GM12878 (cell line): ENCODE results near the gene ELAVL3. TPM values are rescaled to one million over a fixed set of nuclear protein-coding genes. Genes with fewer than 3 reads are reported as not detected.
A peak's percentile ranks its signal among the peaks of the same experiment; 100 is the strongest.

Experiments used
- ATAC-seq: fragments of 200-7000 bp; cut with Tn5 transposase; 3 replicates; pipeline ENCODE4 v1.9.1; 2020; ENCODE audit warnings: mild to moderate bottlenecking, moderate library complexity
- BruUV-seq: library from RNA; stranded (reverse); fragments of 400-500 nt; replicated peaks from 2 replicates; lab custom pipeline; 2021; lab: Mats Ljungman, UMichigan
- CTCF ChIA-PET: fragments of 300-600 bp; sonication (Branson Sonifier 250); formaldehyde crosslinking; extraction: SDS; loops from one replicate; lab custom pipeline; 2021; ENCODE audit warnings: inconsistent platforms; lab: Yijun Ruan, JAX
- POLR2A ChIA-PET: fragments of 350-600 bp; formaldehyde crosslinking; extraction: SDS; loops from one replicate; lab custom pipeline; 2021; ENCODE audit warnings: inconsistent platforms; lab: Charles Lee
- RAD21 ChIA-PET: fragments of 300-600 bp; sonication (Branson Sonifier 250); formaldehyde crosslinking; loops from one replicate; lab custom pipeline; 2023; ENCODE audit warnings: antibody characterized with exemption; ENCODE audit not compliant: unreplicated experiment; lab: Charles Lee
- SMC1A ChIA-PET: fragments of 300-600 bp; sonication (Branson Sonifier 250); formaldehyde crosslinking; loops from one replicate; lab custom pipeline; 2023; ENCODE audit not compliant: unreplicated experiment, uncharacterized antibody; lab: Charles Lee
- DNase-seq: peaks from one replicate; pipeline ENCODE4 v3.0.0-alpha.2; 2011; ENCODE audit warnings: low read depth, low spot score
- FAIRE-seq: peaks from 3 replicates; lab custom pipeline; 2011; peaks lifted over from hg19 to GRCh38; lab: Jason Lieb, UNC
- H2AFZ ChIP-seq: 2 replicates; pipeline ENCODE4 v1.6.0; 2011; ENCODE audit warnings: low read depth, low read length, control low read depth; ENCODE audit not compliant: control insufficient read depth
- H3K27ac ChIP-seq: 2 replicates; pipeline ENCODE4 v1.5.1; 2011; ENCODE audit warnings: control low read depth; ENCODE audit not compliant: control insufficient read depth, insufficient read depth
- H3K27me3 ChIP-seq, 2 experiments: replicated peaks in 1 of 2; 2 replicates each; pipeline versions ENCODE4 v1.6.0 to v1.6.1; 2011; ENCODE audit warnings: low read length in 1 of 2; ENCODE audit not compliant: control insufficient read depth in 2 of 2, insufficient read depth in 2 of 2
- H3K36me3 ChIP-seq, 2 experiments: 2 replicates each; pipeline ENCODE4 v1.5.1; 2011; ENCODE audit warnings: low read length in 1 of 2; ENCODE audit not compliant: control insufficient read depth in 2 of 2, insufficient read depth in 2 of 2
- H3K4me1 ChIP-seq: 2 replicates; pipeline ENCODE4 v1.6.1; 2011; ENCODE audit warnings: mild to moderate bottlenecking, low read length, moderate library complexity, mixed read lengths; ENCODE audit not compliant: control insufficient read depth, insufficient read depth
- H3K4me2 ChIP-seq: 2 replicates; pipeline ENCODE4 v1.6.0; 2011; ENCODE audit warnings: control low read depth; ENCODE audit not compliant: control insufficient read depth, insufficient read depth
- H3K4me3 ChIP-seq: fragments of 200-600 bp; sonication (generic); 2 replicates; pipeline ENCODE4 v1.5.1; 2016
- H3K79me2 ChIP-seq: 2 replicates; pipeline ENCODE4 v1.6.0; 2011; ENCODE audit warnings: low read length; ENCODE audit not compliant: control insufficient read depth, insufficient read depth
- H3K9ac ChIP-seq: 2 replicates; pipeline ENCODE4 v1.8.0; 2011; ENCODE audit warnings: low read length, control low read depth, mixed read lengths; ENCODE audit not compliant: control insufficient read depth, insufficient read depth
- H3K9me3 ChIP-seq: replicated peaks from 3 replicates; pipeline ENCODE4 v1.5.1; 2011; ENCODE audit warnings: mild to moderate bottlenecking, low read length; ENCODE audit not compliant: control insufficient read depth, insufficient read depth
- H4K20me1 ChIP-seq: 2 replicates; pipeline ENCODE4 v1.6.0; 2011; ENCODE audit not compliant: control insufficient read depth, insufficient read depth
- EGR1 ChIP-seq, 2 experiments: IDR thresholded peaks; 1 replicate in 1 of 2; 2 replicates in 1 of 2; pipeline ENCODE4 v1.6.1; 2011 to 2012; ENCODE audit warnings: low read depth in 2 of 2, low read length in 2 of 2, borderline replicate concordance in 1 of 2, mild to moderate bottlenecking in 1 of 2, moderate library complexity in 1 of 2
- FOS ChIP-seq: IDR thresholded peaks from 3 replicates; pipeline ENCODE4 v1.6.1; 2011; ENCODE audit warnings: borderline replicate concordance; ENCODE audit not compliant: insufficient read length; ENCODE audit errors: extremely low read depth
- GABPA ChIP-seq: IDR thresholded peaks from 2 replicates; pipeline ENCODE4 v1.6.1; 2014; ENCODE audit warnings: antibody characterized with exemption, low read depth, mild to moderate bottlenecking, inconsistent platforms
- HDAC2 ChIP-seq: fragments of 200-600 bp; sonication (generic); IDR thresholded peaks from 2 replicates; pipeline ENCODE4 v1.6.1; 2017
- MYC ChIP-seq: IDR thresholded peaks from 2 replicates; pipeline ENCODE4 v1.6.1; 2011; ENCODE audit warnings: mild to moderate bottlenecking, low read length, moderate library complexity, inconsistent platforms; ENCODE audit not compliant: insufficient read depth, insufficient replicate concordance, insufficient read length, severe bottlenecking
- RBBP5 ChIP-seq: fragments of 200-600 bp; sonication (generic); conservative IDR thresholded peaks from 2 replicates; pipeline ENCODE4 v1.6.1; 2016
- WGBS: methylation state at CpG from one replicate; pipeline ENCODE4 v1.1.6; 2016; ENCODE audit warnings: low lambda C conversion rate; ENCODE audit not compliant: insufficient replicate concordance, insufficient coverage; ENCODE audit errors: missing lambda C conversion rate; 5-methylcytosine and 5-hydroxymethylcytosine counted together
- in situ Hi-C: fragments of 300-500 bp; cut with MboI; formaldehyde crosslinking; loops from 9 replicates; pipeline ENCODE4 v1.14.3; 2018; ENCODE audit warnings: mixed read lengths
- intact Hi-C: fragments of 100-400 bp; cut with micrococcal nuclease; formaldehyde crosslinking; loops from one replicate; pipeline ENCODE4 v1.14.2; 2022; ENCODE audit not compliant: unreplicated experiment
- polyA plus RNA-seq, 11 experiments: library from polyadenylated mRNA; depleted of rRNA in 4 of 11; unstranded in 6 of 11; stranded (reverse) in 5 of 11; fragments of >200 nt; fragmentation: Nextera tagmentation in 4 of 11; fragmentation: Illumina TruSeq in 1 of 11; extraction: Ambion mirVana in 4 of 11; extraction: Trizol in 1 of 11; gene quantifications; 1 replicate in 1 of 11; 2 replicates in 10 of 11; pipeline versions ENCODE4 v1.2.1 to v1.2.3, GENCODE V29; 2011 to 2016; ENCODE audit warnings: inconsistent platforms in 2 of 11, missing spikeins in 2 of 11, low read depth in 1 of 11
- total RNA-seq, 4 experiments: library from RNA; depleted of rRNA in 3 of 4; stranded (reverse); fragments of >200 nt in 3 of 4; fragmentation: Illumina TruSeq in 1 of 4; extraction: Trizol in 1 of 4; gene quantifications; 2 replicates each; pipeline versions ENCODE4 v1.2.1 to v1.2.3, GENCODE V29; 2013 to 2021

ELAVL3 gene
- total and polyA plus RNA-seq, 10 of the 15 experiments (the other 5 are each of a cell fraction or from before 2014, with no cell fraction given): under 0.01 to 0.05 (median 0.01) TPM; not detected in 7

GRCh38 chr19:11405846-11406643, 74.8 kb downstream of the ELAVL3 start (continued):
- peak in 1 of 2 experiments; percentile 59; a peak in 1 of 3 replicates for TF ChIP-seq EGR1 (IDR thresholded peaks at IDR 0.05; ENCODE audit: borderline replicate concordance in 1 of 2, low read depth in 2 of 2, low read length in 2 of 2)

DNA sequence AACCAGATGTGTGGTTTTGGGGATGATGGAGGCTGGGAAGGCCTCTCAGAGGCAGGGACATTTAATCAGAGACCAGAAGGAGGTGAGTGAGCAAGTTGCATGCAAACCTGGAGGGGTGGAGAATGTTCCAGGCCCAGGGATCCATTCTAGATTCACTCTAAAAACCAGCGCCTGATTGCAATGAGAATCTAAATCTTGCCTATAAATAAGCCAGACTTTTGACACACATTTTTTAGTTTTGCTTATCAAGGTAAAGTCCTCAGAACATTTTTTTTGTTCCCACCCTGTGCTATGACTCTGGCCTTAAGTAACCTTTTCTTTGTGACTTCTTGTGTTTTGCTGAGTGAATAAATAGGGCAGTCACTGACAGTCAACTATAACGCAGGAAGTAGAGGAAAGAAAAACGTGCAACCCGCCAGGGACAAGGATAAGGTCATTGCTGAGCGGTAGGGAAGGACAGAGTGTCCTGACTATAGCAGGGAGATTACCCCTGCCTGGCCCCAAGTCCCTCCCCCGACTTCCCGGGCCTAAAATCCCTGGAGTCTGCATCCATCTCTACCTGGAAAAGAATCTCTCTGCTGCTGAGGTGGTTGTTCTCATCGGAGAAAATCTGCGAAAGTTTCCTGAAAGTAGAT, 76.1 kb downstream of the ELAVL3 start:
- RAD21 ChIA-PET: no interaction called here

More for the DNA sequence above, 76.1 kb downstream of the ELAVL3 start:
- BruUV-seq: no TSS peak
- POLR2A ChIA-PET: no interaction called here
- Histone ChIP-seq H2AFZ (no peak overlapping the region), H3K9ac (no peak overlapping the region), H3K79me2 (no peaks in the 10 kb centered on the region), H3K9me3 (no peaks in the 10 kb centered on the region), H3K36me3 (no peaks in the 10 kb centered on the region), H3K27ac (no peak overlapping the region), H3K4me3 (no peak overlapping the region), H3K4me1 (no peaks in the 10 kb centered on the region), H3K27me3 (no peaks in the 10 kb centered on the region; a peak in 1 of 4 replicates), H4K20me1 (no peaks in the 10 kb centered on the region), H3K4me2 (no peak overlapping the region)
- in situ Hi-C loops: no loop called here
- 38% methylated on average over 9 of the region's 9 CpGs for WGBS
- ATAC-seq (no peak), DNase-seq (no peak), FAIRE-seq (no peak)
- SMC1A ChIA-PET: no interaction called here
- CTCF ChIA-PET: no interaction called here
- intact Hi-C loops: no loop called here
- TF ChIP-seq HDAC2: no peak
- TF ChIP-seq FOS: no peak
- no peak for TF ChIP-seq GABPA
- TF ChIP-seq MYC: no peak
- TF ChIP-seq RBBP5: no peak
